PC-9 (cell line): Measurements from ENCODE around the gene OTOP2.

Experiments used
- CTCF ChIP-seq: fragments of 200-600 bp; sonication (generic); conservative IDR thresholded peaks from 2 replicates; pipeline ENCODE4 v1.6.1; 2017; ENCODE audit warnings: mixed run types, antibody characterized with exemption, mild to moderate bottlenecking, moderate library complexity
- EZH2 ChIP-seq: fragments of 200-600 bp; sonication (generic); IDR thresholded peaks from 2 replicates; pipeline ENCODE4 v1.8.0; 2017; ENCODE audit warnings: antibody characterized with exemption, low read depth

GRCh38 chr17:74882517-74883240 lies 41.4 kb upstream of the OTOP2 start:
- TF ChIP-seq CTCF (no peak), EZH2 (no peak)
